ENCODE measurements around the gene MTFMT.

MTFMT gene

GRCh38 chr15:65028338-65028737 is 1.1 kb downstream of the MTFMT start:
- TF ChIP-seq ZFP3 (CRISPR knock-in tag; IDR thresholded peaks at IDR 0.05) (no peak), POU6F1 (CRISPR knock-in tag; IDR thresholded peaks at IDR 0.05; ENCODE audit: borderline replicate concordance, low read depth) (no peak), ESRRG (CRISPR knock-in tag; IDR thresholded peaks at IDR 0.05) (no peak), RARB (CRISPR knock-in tag; IDR thresholded peaks at IDR 0.05) (no peak), ZNF565 (CRISPR knock-in tag; conservative IDR thresholded peaks at IDR 0.05; ENCODE audit: low read depth) (no peak), TCF4 (CRISPR knock-in tag; IDR thresholded peaks at IDR 0.05; ENCODE audit: borderline replicate concordance) (no peak), ZNF70 (CRISPR knock-in tag; IDR thresholded peaks at IDR 0.05) (no peak), GLIS3 (CRISPR knock-in tag; IDR thresholded peaks at IDR 0.05) (no peak), ARNTL (CRISPR knock-in tag; IDR thresholded peaks at IDR 0.05; ENCODE audit: borderline replicate concordance, low read depth) (no peak)
- ATAC-seq, result no peak

- no peak for ATAC-seq
- no peak for TF ChIP-seq PPARA (CRISPR knock-in tag; IDR thresholded peaks at IDR 0.05; ENCODE audit: borderline replicate concordance)
- no peak for TF ChIP-seq CREB5 (CRISPR knock-in tag; IDR thresholded peaks at IDR 0.05; ENCODE audit: low read depth)
- TF ChIP-seq RARB (CRISPR knock-in tag; IDR thresholded peaks at IDR 0.05), result no peak
- TF ChIP-seq ZNF565 (CRISPR knock-in tag; conservative IDR thresholded peaks at IDR 0.05; ENCODE audit: low read depth), result no peak
- no peak for TF ChIP-seq TOX (CRISPR knock-in tag; IDR thresholded peaks at IDR 0.05; ENCODE audit: borderline replicate concordance)
- TF ChIP-seq ZNF8 (CRISPR knock-in tag; IDR thresholded peaks at IDR 0.05), result no peak
- TF ChIP-seq ZFP3 (CRISPR knock-in tag; IDR thresholded peaks at IDR 0.05), result no peak
- TF ChIP-seq ZC3H10 (CRISPR knock-in tag; IDR thresholded peaks at IDR 0.05), result no peak
- no peak for TF ChIP-seq ARNTL (CRISPR knock-in tag; IDR thresholded peaks at IDR 0.05; ENCODE audit: borderline replicate concordance, low read depth)
- no peak for TF ChIP-seq ZNF70 (CRISPR knock-in tag; IDR thresholded peaks at IDR 0.05)
- no peak for TF ChIP-seq TCF4 (CRISPR knock-in tag; IDR thresholded peaks at IDR 0.05; ENCODE audit: borderline replicate concordance)
- no peak for TF ChIP-seq ESRRG (CRISPR knock-in tag; IDR thresholded peaks at IDR 0.05)
- no peak for TF ChIP-seq GLIS3 (CRISPR knock-in tag; IDR thresholded peaks at IDR 0.05)
- no peak for TF ChIP-seq ISL1 (CRISPR knock-in tag; IDR thresholded peaks at IDR 0.05)
- no peak for TF ChIP-seq SNAI2 (CRISPR knock-in tag; IDR thresholded peaks at IDR 0.05)
- TF ChIP-seq BACH2 (CRISPR knock-in tag; IDR thresholded peaks at IDR 0.05; ENCODE audit: borderline replicate concordance), result no peak
- no peak for TF ChIP-seq CSRNP3 (CRISPR knock-in tag; IDR thresholded peaks at IDR 0.05)
- TF ChIP-seq ZFP30 (CRISPR knock-in tag; IDR thresholded peaks at IDR 0.05), result no peak
- no peak for TF ChIP-seq PATZ1 (CRISPR knock-in tag; IDR thresholded peaks at IDR 0.05; ENCODE audit: borderline replicate concordance)
- no peak for TF ChIP-seq POU6F1 (CRISPR knock-in tag; IDR thresholded peaks at IDR 0.05; ENCODE audit: borderline replicate concordance, low read depth)
These were observed 1.8 kb downstream of the MTFMT start for GRCh38 chr15:65027593-65027992.

- ATAC-seq, result no peak
- TF ChIP-seq ESRRG (CRISPR knock-in tag; IDR thresholded peaks at IDR 0.05) (no peak), CSRNP3 (CRISPR knock-in tag; IDR thresholded peaks at IDR 0.05) (no peak), SNAI2 (CRISPR knock-in tag; IDR thresholded peaks at IDR 0.05) (no peak), ZNF70 (CRISPR knock-in tag; IDR thresholded peaks at IDR 0.05) (no peak), ISL1 (CRISPR knock-in tag; IDR thresholded peaks at IDR 0.05) (no peak), PATZ1 (CRISPR knock-in tag; IDR thresholded peaks at IDR 0.05; ENCODE audit: borderline replicate concordance) (no peak), ZC3H10 (CRISPR knock-in tag; IDR thresholded peaks at IDR 0.05) (no peak), ZFP3 (CRISPR knock-in tag; IDR thresholded peaks at IDR 0.05) (no peak), ZNF8 (CRISPR knock-in tag; IDR thresholded peaks at IDR 0.05) (no peak), OSR1 (CRISPR knock-in tag; IDR thresholded peaks at IDR 0.05) (no peak), TCF4 (CRISPR knock-in tag; IDR thresholded peaks at IDR 0.05; ENCODE audit: borderline replicate concordance) (no peak), CREB5 (CRISPR knock-in tag; IDR thresholded peaks at IDR 0.05; ENCODE audit: low read depth) (no peak), ZNF565 (CRISPR knock-in tag; conservative IDR thresholded peaks at IDR 0.05; ENCODE audit: low read depth) (no peak), ZFP30 (CRISPR knock-in tag; IDR thresholded peaks at IDR 0.05) (no peak), RARB (CRISPR knock-in tag; IDR thresholded peaks at IDR 0.05) (no peak)
These were observed 2.7 kb downstream of the MTFMT start for GRCh38 chr15:65026756-65027155.

Measured in SK-N-SH treated with all-trans-retinoic acid at 6 μM for 48 hours (cell line).